Fibroblast of skin of scalp (primary cell): ENCODE data around the gene SLC35A3.
A peak's percentile ranks its signal among the peaks of the same experiment; 100 is the strongest.
"Not testable (repeated sequence)": the region's sequence is repeated elsewhere in the genome, so short reads cannot be mapped to it uniquely, and the experiment has no call there.

ENCODE experiments used
- DNase-seq: peaks from one replicate; pipeline ENCODE4 v3.0.0-alpha.2; 2013

SLC35A3 gene

DNA sequence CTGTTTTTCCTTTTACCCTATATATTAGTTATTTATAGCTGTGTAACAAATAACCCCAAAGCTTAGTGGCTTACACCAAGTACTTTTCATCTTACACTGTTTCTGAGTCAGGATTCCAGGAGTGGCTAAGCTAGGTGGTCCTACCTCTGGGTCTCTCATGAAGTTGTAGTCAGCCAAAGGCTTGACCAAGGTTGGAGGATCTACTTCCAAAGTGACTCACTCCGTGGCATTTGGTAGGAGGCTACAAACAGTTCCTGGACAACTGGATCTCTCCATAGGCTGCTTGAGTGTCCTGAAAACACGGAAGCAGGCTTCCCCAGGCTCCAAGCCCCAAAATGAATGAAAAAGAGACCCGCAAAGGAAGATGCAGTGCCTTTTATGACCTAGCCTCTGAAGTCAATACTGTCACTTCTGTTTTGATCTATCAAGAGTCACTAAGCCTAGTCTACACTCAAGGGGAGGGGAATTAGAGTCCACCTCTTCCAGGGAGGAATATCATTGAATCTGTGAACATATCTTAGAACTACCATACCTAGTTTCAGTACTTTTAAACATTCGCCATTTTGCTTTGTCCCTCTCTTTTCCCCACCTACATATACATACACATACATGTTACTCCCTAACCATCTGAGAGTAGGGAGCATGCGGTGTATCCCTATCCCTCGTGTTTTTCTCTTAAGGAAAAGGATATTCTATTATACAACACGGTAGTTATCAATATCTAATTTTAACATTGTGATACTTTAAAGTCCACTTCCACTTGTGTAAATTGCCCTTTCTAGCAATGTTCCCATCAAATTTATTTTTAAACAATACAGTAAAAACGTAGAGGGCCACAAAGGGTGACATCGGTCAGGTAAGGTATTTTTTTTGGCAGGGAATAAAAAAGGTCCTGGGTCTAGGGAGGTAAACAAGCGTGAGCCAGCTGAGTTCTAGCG lies 67.2 kb downstream of the SLC35A3 start:
- DNase-seq: peak; percentile 7

GRCh38 chr1:100037656-100037926 lies 67.8 kb downstream of the SLC35A3 start:
- DNase-seq: no peak

GRCh38 chr1:100037927-100038659 lies 68.3 kb downstream of the SLC35A3 start:
- peak; percentile 85 for DNase-seq

- peak; percentile 58 for DNase-seq
Measured at GRCh38 chr1:100038660-100039287, 69.0 kb downstream of the SLC35A3 start.

- no peak for DNase-seq
Measured at GRCh38 chr1:100039591-100039990, 69.8 kb downstream of the SLC35A3 start.

- DNase-seq: no peak
Measured at GRCh38 chr1:100045206-100045605, 75.4 kb downstream of the SLC35A3 start.

DNA sequence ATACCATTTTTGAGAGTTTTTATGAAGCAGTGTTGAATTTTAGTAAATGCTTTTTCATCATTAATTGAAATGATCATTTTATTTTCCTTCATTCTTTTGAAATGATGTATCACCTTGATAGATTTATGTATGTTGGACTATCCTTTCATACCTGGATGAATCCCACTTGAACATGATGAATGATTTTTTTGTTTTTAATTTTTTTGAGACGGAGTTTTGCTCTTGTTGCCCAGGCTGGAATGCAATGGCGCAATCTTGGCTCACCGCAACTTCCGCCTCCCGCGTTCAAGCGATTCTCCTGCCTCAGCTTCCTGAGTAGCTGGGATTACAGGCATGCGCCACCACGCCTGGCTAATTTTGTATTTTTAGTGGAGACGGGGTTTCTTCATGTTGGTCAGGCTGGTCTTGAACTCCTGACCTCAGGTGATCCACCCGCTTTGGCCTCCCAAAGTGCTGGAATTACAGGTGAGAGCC lies 77.5 kb downstream of the SLC35A3 start:
- DNase-seq: not testable (repeated sequence)

DNA sequence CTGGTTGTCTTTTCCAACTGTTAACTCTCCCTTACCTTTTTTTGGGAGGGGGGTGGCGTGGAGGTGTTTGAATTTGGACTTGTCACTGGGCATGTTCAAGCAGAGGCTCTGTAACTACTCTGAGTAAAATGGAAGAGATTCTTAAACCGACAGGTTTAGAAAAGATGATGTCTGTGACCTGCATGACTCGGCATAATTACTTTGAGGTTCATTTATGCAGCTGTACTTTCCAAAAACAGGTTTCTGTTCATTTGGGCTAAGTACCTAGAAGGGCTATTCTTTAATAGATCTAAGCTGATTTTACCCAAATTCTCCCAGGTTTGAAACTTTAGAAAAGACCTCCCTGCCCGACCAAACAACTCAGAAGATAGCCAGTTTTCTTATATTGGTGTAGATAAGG lies 80.3 kb downstream of the SLC35A3 start:
- DNase-seq: no peak

- DNase-seq: no peak
Measured at GRCh38 chr1:100051401-100051800, 81.6 kb downstream of the SLC35A3 start.

DNA sequence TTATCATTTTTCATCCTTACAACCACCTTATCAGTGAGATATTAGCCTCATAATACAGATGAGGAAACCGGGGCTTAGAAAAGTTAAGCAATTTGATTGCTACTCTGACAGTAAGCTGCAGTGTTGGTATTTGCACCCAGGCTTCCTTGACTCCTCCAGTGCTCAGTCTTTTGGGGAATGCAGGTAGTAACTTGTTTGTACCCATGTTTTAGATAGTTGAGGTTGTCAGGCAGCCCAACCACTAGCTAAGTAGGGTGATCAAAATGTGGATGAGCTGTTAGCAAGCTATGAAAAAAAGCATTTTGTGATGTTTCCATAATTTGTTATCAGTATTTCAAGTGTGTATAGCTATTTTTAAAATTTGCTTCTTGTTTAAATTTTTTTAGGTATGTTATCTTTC lies 82.1 kb downstream of the SLC35A3 start:
- no peak for DNase-seq

- DNase-seq: no peak
Measured at GRCh38 chr1:100053119-100053518, 83.3 kb downstream of the SLC35A3 start.

DNA sequence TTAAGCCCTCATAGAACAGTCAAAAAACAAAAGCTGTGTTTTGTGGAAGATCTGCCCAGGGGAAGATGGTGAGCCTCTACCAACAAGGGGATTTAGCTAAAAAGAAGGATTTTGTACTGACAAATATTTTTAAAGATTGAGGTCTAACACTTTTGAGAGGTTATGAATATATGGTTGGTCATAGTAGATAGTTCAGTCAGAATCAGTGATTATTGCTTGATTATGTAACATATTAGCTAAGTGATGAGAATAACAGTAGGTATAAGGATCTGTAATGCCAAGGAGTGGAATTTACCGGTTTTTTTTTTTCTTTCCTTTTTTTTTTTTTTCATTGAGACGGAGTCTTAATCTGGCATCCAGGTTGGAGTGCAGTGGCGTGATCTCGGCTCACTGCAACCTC lies 83.9 kb downstream of the SLC35A3 start:
- DNase-seq: no peak

DNA sequence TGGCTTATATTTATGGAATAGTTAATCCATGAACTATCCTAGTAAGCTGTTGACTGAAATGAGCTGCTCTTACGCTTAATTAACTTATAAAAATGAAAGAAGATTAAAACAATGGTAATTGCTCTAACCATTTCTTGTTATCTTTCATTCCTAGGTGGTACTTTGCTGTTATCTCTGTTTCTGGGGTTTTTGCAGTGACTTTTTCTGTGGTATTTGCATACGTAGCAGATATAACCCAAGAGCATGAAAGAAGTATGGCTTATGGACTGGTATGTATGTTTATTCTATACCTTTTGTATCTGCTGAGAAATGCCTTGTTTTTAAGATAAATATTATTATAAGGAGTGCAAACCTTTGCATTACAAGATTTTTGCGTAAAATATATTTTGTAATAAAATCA lies 91.9 kb downstream of the SLC35A3 start:
- DNase-seq: no peak

- DNase-seq: no peak
Measured at GRCh38 chr1:100065183-100065968, 95.6 kb downstream of the SLC35A3 start.

DNA sequence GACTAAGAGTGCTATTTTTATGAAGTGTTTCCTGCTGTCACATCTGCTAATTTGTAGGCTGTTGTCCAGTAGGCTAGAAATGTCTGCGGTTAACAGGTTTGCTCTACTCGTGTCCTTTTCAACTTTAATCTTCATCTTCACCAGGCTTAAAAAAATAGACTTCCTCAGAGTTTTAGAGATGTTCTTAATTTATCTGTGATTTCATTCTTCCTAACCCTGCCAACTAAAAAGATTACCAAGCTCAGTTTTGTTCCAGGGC lies 96.1 kb downstream of the SLC35A3 start:
- no peak for DNase-seq

DNA sequence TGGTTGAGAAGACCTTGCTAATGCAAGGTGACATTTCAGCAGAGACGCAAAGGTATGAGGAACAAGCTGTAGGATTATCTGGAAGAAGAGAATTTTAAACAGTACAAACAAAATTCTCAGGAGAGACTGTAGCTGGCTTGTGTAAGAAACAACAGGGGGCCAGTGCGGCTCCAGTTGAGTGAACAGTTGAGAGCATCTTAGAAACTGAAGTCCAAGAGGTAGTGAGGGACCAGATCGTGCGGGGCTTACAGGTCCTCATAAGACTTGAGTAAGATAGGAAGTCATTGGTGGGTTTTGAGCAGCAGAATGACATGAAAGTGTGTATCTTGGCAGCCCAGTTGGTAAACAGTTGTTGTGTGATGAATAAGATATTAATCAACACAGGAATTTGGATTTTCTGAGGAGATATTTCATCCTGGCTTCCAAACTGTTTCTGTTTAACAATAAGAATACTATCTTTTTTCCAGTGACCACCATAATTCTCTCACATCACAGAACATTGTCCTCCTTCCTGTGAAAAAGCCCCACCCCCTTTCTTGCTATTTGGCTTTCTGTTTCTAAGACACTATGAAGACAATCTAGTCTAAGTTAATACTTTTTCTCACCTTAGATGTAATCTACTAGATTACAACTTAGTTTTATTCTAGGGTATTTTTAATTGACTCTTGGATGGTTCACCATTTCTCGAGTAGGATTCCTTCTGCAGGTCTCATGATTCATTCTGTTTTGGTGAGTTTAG lies 100.6 kb downstream of the SLC35A3 start:
- no peak for DNase-seq

DNA sequence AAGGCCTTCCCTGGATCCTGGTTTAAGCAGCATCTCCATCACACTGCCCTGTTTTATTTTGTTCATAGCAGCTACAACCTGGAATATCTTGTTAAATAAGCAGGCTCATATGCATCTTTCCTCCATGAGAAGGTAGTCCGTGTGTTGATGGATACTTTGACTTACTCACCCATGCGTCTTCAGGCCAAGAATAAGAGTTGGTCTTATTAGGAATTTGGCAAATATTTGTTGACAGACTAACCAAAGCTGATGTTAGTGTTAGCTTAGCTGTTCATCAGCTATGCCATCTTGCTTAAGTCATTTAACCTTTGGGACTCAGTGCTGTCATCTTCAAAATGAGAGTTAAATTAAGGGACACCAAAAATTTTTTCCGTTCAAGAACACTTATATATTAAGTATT lies 103.7 kb downstream of the SLC35A3 start:
- no peak for DNase-seq

DNA sequence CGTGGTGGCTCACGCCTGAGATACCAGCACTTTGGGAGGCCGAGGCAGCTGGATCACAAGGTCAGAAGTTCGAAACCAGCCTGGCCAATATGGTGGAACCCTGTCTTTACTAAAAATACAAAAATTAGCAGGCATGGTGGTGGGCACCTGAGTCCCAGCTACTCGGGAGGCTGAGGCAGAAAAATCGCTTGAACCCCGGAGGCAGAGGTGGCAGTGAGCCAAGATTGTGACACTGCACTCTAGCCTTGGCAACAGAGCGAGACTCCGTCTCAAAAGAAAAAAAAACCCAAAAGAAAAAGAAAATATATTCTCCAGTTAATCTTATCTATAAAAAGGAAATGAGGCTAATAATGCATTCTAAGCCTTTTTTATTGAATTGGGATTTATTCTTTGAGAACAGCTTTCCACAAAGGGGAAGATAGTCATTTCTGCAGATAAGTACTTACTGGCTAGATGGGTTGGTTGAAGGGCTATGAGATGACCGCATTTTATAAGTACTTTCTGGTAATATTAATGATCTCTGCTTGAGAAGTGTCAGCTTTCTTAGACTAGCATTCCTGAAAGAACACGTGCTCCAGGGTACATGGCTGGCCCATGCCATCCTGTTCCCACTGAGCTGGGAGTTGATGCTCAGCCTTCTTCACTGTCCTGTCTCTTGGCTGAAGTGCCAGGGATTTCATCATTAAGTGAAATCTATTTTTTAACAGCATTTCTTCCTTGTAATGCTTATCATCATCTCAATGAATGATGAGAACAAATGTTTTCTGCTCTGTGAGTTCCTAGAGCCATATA lies 105.0 kb downstream of the SLC35A3 start:
- DNase-seq: no peak

DNA sequence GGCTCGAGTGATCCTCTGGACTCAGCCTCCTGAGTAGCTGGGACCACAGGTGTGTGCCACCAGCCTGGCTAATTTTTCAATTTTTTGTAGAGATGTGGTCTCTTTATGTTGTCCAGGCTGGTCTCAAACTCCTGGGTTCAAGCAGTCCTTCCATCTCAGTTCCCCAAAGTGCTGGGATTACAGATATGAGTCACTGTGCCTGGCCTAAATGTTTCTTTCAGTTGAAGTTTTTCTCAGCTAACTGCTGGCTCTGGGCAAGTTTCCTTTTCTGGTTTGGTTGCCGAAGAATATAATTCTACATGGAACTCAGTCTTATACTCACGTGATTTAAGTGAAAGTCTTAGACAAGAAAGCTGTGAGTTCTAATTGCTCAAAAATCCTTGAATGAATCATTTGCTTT lies 106.0 kb downstream of the SLC35A3 start:
- DNase-seq: no peak

GRCh38 chr1:100076319-100076718 lies 106.5 kb downstream of the SLC35A3 start:
- DNase-seq: no peak

- DNase-seq: no peak
Measured at GRCh38 chr1:100076744-100077143, 106.9 kb downstream of the SLC35A3 start.
